Islet precursor cell (in vitro differentiated cells): ENCODE data around the gene SLF1.
"Not testable (repeated sequence)": the region's sequence is repeated elsewhere in the genome, so short reads cannot be mapped to it uniquely, and the experiment has no call there.

Source experiments
- DNase-seq: peaks from one replicate; pipeline ENCODE4 v3.0.0-alpha.2; 2018

SLF1 gene

GRCh38 chr5:94618493-94619328 is at the start of gene SLF1, which contains the start of gene KIAA0825:
SLF1 (plus strand) TSS chr5:94618669; CDS start chr5:94628811, 10,142 bp downstream.
KIAA0825 (minus strand) TSS chr5:94618604; CDS start chr5:94537126, 81,478 bp downstream.
- peak; percentile 96 for DNase-seq

GRCh38 chr5:94571415-94571814 is 47.1 kb upstream of the SLF1 start:
- no peak for DNase-seq

GRCh38 chr5:94573349-94573748 is 45.1 kb upstream of the SLF1 start:
- DNase-seq: not testable (repeated sequence)

- DNase-seq: no peak
Measured at GRCh38 chr5:94575196-94575595, 43.3 kb upstream of the SLF1 start.

- DNase-seq: no peak
Measured at GRCh38 chr5:94577466-94578245, 40.8 kb upstream of the SLF1 start.

GRCh38 chr5:94595281-94595840 is 23.1 kb upstream of the SLF1 start:
- DNase-seq: no peak

- DNase-seq: no peak
Measured at GRCh38 chr5:94613583-94613982, 4.9 kb upstream of the SLF1 start.

GRCh38 chr5:94614156-94614805 is 4.2 kb upstream of the SLF1 start:
- DNase-seq: no peak

GRCh38 chr5:94615862-94616261 is 2.6 kb upstream of the SLF1 start:
- DNase-seq: no peak

- peak; percentile 86 for DNase-seq
Measured at GRCh38 chr5:94618029-94618492, 408 bp upstream of the SLF1 start.

- no peak for DNase-seq
Measured at GRCh38 chr5:94620256-94620655, 1.8 kb downstream of the SLF1 start.

GRCh38 chr5:94621763-94622162 is 3.3 kb downstream of the SLF1 start:
- DNase-seq: no peak

- DNase-seq: no peak
Measured at GRCh38 chr5:94623011-94623410, 4.5 kb downstream of the SLF1 start.

GRCh38 chr5:94623877-94624276 is 5.4 kb downstream of the SLF1 start:
- DNase-seq: no peak

GRCh38 chr5:94627191-94627590 is 8.7 kb downstream of the SLF1 start:
- no peak for DNase-seq

GRCh38 chr5:94632024-94632423 is 13.6 kb downstream of the SLF1 start:
- no peak for DNase-seq

- no peak for DNase-seq
Measured at GRCh38 chr5:94640176-94640575, 21.7 kb downstream of the SLF1 start.

GRCh38 chr5:94645053-94645452 is 26.6 kb downstream of the SLF1 start:
- no peak for DNase-seq

GRCh38 chr5:94646758-94647157 is 28.3 kb downstream of the SLF1 start:
- no peak for DNase-seq

GRCh38 chr5:94649874-94650273 is 31.4 kb downstream of the SLF1 start:
- DNase-seq: no peak

- no peak for DNase-seq
Measured at GRCh38 chr5:94658272-94658671, 39.8 kb downstream of the SLF1 start.

GRCh38 chr5:94660506-94660905 is 42.0 kb downstream of the SLF1 start:
- DNase-seq: no peak

GRCh38 chr5:94661086-94661485 is 42.6 kb downstream of the SLF1 start:
- DNase-seq: no peak
